Measurements from ENCODE around the gene RNF220.

RNF220 gene

GRCh38 chr1:44592208-44593145, 187.4 kb downstream of the RNF220 start:
- no peak for TF ChIP-seq CTCF (IDR thresholded peaks at IDR 0.05; ENCODE audit: extremely low read depth, missing control alignments)
- no peak for DNase-seq (ENCODE audit: low spot score)

GRCh38 chr1:44594353-44594752, 189.3 kb downstream of the RNF220 start:
- DNase-seq (ENCODE audit: low spot score), result no peak
- TF ChIP-seq CTCF (IDR thresholded peaks at IDR 0.05; ENCODE audit: extremely low read depth, missing control alignments), result no peak

GRCh38 chr1:44594871-44595735, 190.0 kb downstream of the RNF220 start:
- DNase-seq (ENCODE audit: low spot score), result peak; percentile 89
- TF ChIP-seq CTCF (IDR thresholded peaks at IDR 0.05; ENCODE audit: extremely low read depth, missing control alignments), result peak; percentile 99

GRCh38 chr1:44596511-44596910, 191.5 kb downstream of the RNF220 start:
- TF ChIP-seq CTCF (IDR thresholded peaks at IDR 0.05; ENCODE audit: extremely low read depth, missing control alignments), result no peak
- DNase-seq (ENCODE audit: low spot score), result no peak

GRCh38 chr1:44598167-44598566, 193.1 kb downstream of the RNF220 start:
- TF ChIP-seq CTCF (IDR thresholded peaks at IDR 0.05; ENCODE audit: extremely low read depth, missing control alignments), result no peak
- no peak for DNase-seq (ENCODE audit: low spot score)

GRCh38 chr1:44602634-44603628, 197.9 kb downstream of the RNF220 start:
- DNase-seq (ENCODE audit: low spot score), result no peak
- no peak for TF ChIP-seq CTCF (IDR thresholded peaks at IDR 0.05; ENCODE audit: extremely low read depth, missing control alignments)
